Prostate gland (tissue), 2 donors: ENCODE data around the gene MEGF10.

Source experiments
- CTCF ChIP-seq, 4 experiments: fragments of 200-600 bp in 2 of 4; fragments of 450-650 bp in 2 of 4; sonication (generic) in 2 of 4; IDR thresholded peaks; 1 replicate in 3 of 4; 2 replicates in 1 of 4; pipeline ENCODE4 v1.5.1; 2016 to 2019; ENCODE audit warnings: antibody characterized with exemption in 4 of 4, mild to moderate bottlenecking in 2 of 4, moderate library complexity in 2 of 4
- POLR2AphosphoS5 ChIP-seq: sonication (generic); formaldehyde crosslinking; IDR thresholded peaks from one replicate; pipeline ENCODE4 v1.6.1; 2017; ENCODE audit warnings: antibody characterized with exemption

GRCh38 chr5:127451096-127451495 is 160.5 kb downstream of the MEGF10 start:
- TF ChIP-seq CTCF (IDR thresholded peaks at IDR 0.05): no peak
- TF ChIP-seq POLR2AphosphoS5: no peak
